PFSK-1 (cell line): ENCODE data around the gene ENTHD1.

ENCODE experiments used
- FOXP2 ChIP-seq: optimal IDR thresholded peaks from 2 replicates; pipeline ENCODE3; 2011; ENCODE audit warnings: borderline replicate concordance, control low read depth, inconsistent platforms; ENCODE audit not compliant: insufficient read depth; ENCODE audit errors: extremely low read length, extremely low read depth
- POLR2AphosphoS5 ChIP-seq: IDR thresholded peaks from 2 replicates; pipeline ENCODE4 v1.6.1; 2012; ENCODE audit warnings: low read depth, mild to moderate bottlenecking, control low read depth, low read length, moderate library complexity
- SIN3A ChIP-seq: IDR thresholded peaks from 2 replicates; pipeline ENCODE4 v1.6.1; 2012; ENCODE audit warnings: mild to moderate bottlenecking, low read length, moderate library complexity, borderline replicate concordance; ENCODE audit not compliant: insufficient read depth
- TAF1 ChIP-seq: IDR thresholded peaks from 2 replicates; pipeline ENCODE4 v1.6.1; 2012; ENCODE audit warnings: low read length, control low read depth, borderline replicate concordance; ENCODE audit not compliant: insufficient read depth
- TF ChIP-seq, protein P1 (sequence below), 2 experiments: IDR thresholded peaks; 2 replicates each; pipeline versions ENCODE4 v1.6.1 to v1.8.0; 2011 to 2012; ENCODE audit warnings: low read depth in 2 of 2, low read length in 2 of 2, control low read depth in 1 of 2, inconsistent platforms in 1 of 2, mild to moderate bottlenecking in 1 of 2, moderate library complexity in 1 of 2; ENCODE audit not compliant: insufficient read depth in 1 of 2

Gene ENTHD1

DNA sequence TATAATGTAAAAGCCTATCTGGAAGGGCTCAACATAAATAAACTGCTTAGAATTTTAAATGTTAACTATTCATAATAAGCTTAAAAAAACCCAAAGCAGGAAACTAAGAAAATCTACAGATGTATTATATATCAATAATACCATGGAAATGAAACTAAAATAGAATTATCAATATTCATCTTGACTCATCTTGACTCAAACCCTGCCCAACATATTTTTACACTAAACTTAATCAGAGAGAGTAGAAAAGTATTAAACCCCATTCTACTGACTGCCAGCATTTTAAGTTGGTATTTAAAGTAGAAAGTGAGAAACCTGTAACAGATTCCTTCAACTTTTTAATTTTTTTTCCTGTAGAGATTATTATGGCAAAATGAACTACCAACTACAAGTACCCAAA, 149.2 kb downstream of the ENTHD1 start:
- TF ChIP-seq FOXP2 (no peak), POLR2AphosphoS5 (no peak), SIN3A (no peak), TAF1 (no peak)
- TF ChIP-seq, protein P1, sequence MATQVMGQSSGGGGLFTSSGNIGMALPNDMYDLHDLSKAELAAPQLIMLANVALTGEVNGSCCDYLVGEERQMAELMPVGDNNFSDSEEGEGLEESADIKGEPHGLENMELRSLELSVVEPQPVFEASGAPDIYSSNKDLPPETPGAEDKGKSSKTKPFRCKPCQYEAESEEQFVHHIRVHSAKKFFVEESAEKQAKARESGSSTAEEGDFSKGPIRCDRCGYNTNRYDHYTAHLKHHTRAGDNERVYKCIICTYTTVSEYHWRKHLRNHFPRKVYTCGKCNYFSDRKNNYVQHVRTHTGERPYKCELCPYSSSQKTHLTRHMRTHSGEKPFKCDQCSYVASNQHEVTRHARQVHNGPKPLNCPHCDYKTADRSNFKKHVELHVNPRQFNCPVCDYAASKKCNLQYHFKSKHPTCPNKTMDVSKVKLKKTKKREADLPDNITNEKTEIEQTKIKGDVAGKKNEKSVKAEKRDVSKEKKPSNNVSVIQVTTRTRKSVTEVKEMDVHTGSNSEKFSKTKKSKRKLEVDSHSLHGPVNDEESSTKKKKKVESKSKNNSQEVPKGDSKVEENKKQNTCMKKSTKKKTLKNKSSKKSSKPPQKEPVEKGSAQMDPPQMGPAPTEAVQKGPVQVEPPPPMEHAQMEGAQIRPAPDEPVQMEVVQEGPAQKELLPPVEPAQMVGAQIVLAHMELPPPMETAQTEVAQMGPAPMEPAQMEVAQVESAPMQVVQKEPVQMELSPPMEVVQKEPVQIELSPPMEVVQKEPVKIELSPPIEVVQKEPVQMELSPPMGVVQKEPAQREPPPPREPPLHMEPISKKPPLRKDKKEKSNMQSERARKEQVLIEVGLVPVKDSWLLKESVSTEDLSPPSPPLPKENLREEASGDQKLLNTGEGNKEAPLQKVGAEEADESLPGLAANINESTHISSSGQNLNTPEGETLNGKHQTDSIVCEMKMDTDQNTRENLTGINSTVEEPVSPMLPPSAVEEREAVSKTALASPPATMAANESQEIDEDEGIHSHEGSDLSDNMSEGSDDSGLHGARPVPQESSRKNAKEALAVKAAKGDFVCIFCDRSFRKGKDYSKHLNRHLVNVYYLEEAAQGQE (IDR thresholded peaks at IDR 0.05; ENCODE audit: insufficient read depth in 1 of 2, low read depth in 2 of 2, low read length in 2 of 2): no peak

DNA sequence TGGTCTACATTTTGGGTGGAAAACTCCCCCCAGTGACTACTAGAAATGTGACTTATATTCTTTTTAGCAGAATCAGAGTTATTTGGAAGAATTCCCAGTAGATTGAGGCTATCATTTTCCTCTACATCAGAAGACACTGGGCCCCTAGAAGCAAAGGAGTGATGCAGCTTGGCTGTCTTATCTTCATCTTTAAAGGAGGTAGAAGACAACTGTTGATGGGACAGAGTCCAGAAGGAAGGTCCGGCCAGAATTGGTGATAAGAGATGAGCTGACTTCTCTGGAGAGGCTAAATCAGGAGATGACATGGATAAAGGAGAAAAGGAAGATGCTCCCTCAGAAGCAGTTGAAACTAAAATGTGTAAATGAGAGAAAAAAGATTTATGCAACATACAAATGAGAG, 149.6 kb downstream of the ENTHD1 start:
- TF ChIP-seq TAF1: no peak
- TF ChIP-seq, protein P1 (IDR thresholded peaks at IDR 0.05; ENCODE audit: insufficient read depth in 1 of 2, low read depth in 2 of 2, low read length in 2 of 2): no peak
- no peak for TF ChIP-seq SIN3A
- no peak for TF ChIP-seq POLR2AphosphoS5
- no peak for TF ChIP-seq FOXP2

DNA sequence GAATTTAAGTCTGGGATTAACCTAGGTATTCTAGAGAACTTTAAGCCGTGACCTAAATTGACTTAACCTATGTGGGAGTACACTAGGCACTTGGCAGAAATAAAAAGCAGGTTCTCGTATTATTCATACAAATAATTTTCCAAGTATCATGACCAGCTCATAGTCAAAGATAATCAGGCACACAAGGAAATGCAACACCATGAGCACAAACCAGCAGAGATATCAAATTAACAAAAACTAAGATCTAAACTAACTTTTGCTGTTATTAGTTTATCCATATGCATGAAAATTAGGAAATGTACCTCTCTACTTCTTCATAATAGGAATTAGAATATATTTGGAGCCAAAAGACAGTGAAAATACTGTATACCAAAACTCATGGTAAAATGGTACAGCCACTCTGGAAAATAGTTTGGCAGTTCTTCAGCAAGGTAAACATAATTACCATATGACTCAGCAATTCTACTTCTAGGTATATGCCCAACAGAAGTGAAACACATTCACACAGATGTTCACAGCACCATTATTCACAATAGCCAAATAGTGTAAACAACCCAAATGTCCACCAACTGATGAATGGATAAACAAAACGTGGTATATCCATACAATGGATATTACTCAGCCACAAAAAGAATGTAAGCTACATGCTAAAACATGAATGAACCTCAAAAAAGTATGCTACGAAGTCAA, 154.1 kb downstream of the ENTHD1 start:
- no peak for TF ChIP-seq TAF1
- TF ChIP-seq POLR2AphosphoS5: no peak
- no peak for TF ChIP-seq FOXP2
- no peak for TF ChIP-seq SIN3A
- TF ChIP-seq, protein P1 (IDR thresholded peaks at IDR 0.05; ENCODE audit: insufficient read depth in 1 of 2, low read depth in 2 of 2, low read length in 2 of 2): no peak

DNA sequence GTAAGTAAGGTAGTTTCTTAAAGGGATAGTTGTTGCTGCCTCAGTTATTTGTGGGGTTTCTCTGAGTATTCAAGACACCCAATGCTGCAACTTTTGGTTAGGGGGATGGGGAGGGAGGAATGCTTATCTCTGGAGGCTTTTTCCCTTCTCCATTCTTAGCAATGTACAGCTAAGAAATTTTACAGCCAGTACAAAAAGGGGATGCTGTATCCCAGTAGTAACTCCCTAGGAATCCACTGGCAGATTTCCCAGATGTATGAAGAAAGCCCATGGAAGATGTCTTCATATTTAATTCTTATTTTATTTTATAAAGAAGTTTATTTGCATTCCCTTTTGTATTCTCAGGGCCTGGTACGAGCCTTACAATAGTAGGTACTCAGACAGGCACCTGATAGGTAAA, 154.8 kb downstream of the ENTHD1 start:
- TF ChIP-seq, protein P1 (IDR thresholded peaks at IDR 0.05; ENCODE audit: insufficient read depth in 1 of 2, low read depth in 2 of 2, low read length in 2 of 2): no peak
- TF ChIP-seq SIN3A (no peak), FOXP2 (no peak), TAF1 (no peak), POLR2AphosphoS5 (no peak)
